K562 (cell line): ENCODE data around the gene PAQR8. TPM values are rescaled to one million over a fixed set of nuclear protein-coding genes. Genes with fewer than 3 reads are reported as not detected.

Experiments used
- CCNT2 ChIP-seq: IDR thresholded peaks from 2 replicates; pipeline ENCODE4 v1.6.1; 2011; ENCODE audit warnings: borderline replicate concordance, low read depth, mild to moderate bottlenecking, moderate library complexity, mixed read lengths, low read length; ENCODE audit not compliant: insufficient read length; ENCODE audit errors: extremely low read depth
- MGA ChIP-seq: fragments of 450-650 bp; IDR thresholded peaks from 2 replicates; pipeline ENCODE4 v1.6.1; 2016; ENCODE audit warnings: mild to moderate bottlenecking, moderate library complexity
- ZFP36 ChIP-seq: fragments of 150-350 bp; IDR thresholded peaks from 2 replicates; pipeline ENCODE4 v1.6.1; 2018; ENCODE audit warnings: low read length, low read depth; ENCODE audit not compliant: partially characterized antibody
- polyA plus RNA-seq, 8 experiments: library from polyadenylated mRNA; depleted of rRNA in 4 of 8; stranded (reverse) in 5 of 8; unstranded in 3 of 8; fragments of >200 nt; fragmentation: Nextera tagmentation in 2 of 8; fragmentation: Illumina TruSeq in 1 of 8; extraction: Ambion mirVana in 2 of 8; extraction: Trizol in 1 of 8; gene quantifications; 2 replicates each; pipeline versions ENCODE4 v1.2.1 to v1.2.3, GENCODE V29; 2011 to 2014; ENCODE audit warnings: inconsistent platforms in 1 of 8, missing spikeins in 1 of 8
- total RNA-seq, 7 experiments: library from RNA; depleted of rRNA in 6 of 7; stranded (reverse); fragments of >200 nt in 6 of 7; fragmentation: Illumina TruSeq in 2 of 7; extraction: Trizol in 2 of 7; gene quantifications; 2 replicates each; pipeline versions ENCODE4 v1.2.1 to v1.2.3, GENCODE V29; 2011 to 2021; ENCODE audit warnings: low replicate concordance in 1 of 7

The PAQR8 gene
- total and polyA plus RNA-seq, 9 of the 15 experiments (the other 6 are each of a cell fraction or from before 2014, with no cell fraction given) = 1.4 to 10.2 (median 3.5) TPM

DNA sequence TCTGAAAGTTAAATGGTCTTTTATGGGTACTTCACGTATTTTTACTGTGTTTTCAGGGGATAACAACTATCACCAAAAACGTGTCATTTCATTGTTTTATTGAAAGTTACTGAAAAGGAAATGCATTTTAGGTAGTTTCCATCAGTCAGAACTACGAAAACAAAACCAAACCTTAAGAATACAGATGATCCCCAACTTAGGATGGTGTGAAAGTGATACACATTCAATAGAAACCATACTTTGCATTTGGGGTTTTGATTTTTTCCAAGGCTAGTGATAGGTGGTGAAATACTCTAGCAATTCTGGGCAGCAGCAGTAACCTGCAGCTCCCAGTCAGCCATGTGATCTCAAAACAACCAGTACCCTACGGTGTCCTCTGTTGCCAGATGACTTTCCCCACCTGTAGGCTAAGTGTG is 32.3 kb downstream of the PAQR8 start (continued):
- TF ChIP-seq MGA = no peak
- no peak for TF ChIP-seq CCNT2
- no peak for TF ChIP-seq ZFP36
